Activated CD8-positive, alpha-beta memory T cell treated with anti-CD3 and anti-CD28 coated beads, Interleukin-2, amount 10 ng/mL, durations not matched to agents 7 days and 5 days (primary cell): ENCODE data around the gene C9orf40. TPM values are rescaled to one million over a fixed set of nuclear protein-coding genes. Genes with fewer than 3 reads are reported as not detected.

Experiments
- ATAC-seq: fragments of 150-1000 bp; cut with Tn5 transposase; one replicate; pipeline ENCODE4 v1.10.0; 2021; ENCODE audit warnings: moderate library complexity
- CTCF ChIA-PET: fragments of 350-600 bp; sonication (Branson Sonifier 250); formaldehyde crosslinking; loops from one replicate; lab custom pipeline; 2021; ENCODE audit warnings: antibody characterized with exemption; lab: Charles Lee
- DNase-seq: peaks from one replicate; pipeline ENCODE4 v3.0.0-alpha.2; 2020
- H3K27ac Mint-ChIP-seq: one replicate; pipeline ENCODE4 v1.8.0; 2021; ENCODE audit warnings: mild to moderate bottlenecking, mixed read lengths
- H3K27me3 Mint-ChIP-seq: one replicate; pipeline ENCODE4 v1.8.0; 2021; ENCODE audit warnings: mixed read lengths
- H3K36me3 Mint-ChIP-seq: one replicate; pipeline ENCODE4 v1.8.0; 2021; ENCODE audit warnings: mild to moderate bottlenecking, mixed read lengths
- H3K4me1 Mint-ChIP-seq: one replicate; pipeline ENCODE4 v1.8.0; 2021; ENCODE audit warnings: mixed read lengths
- H3K4me3 Mint-ChIP-seq: one replicate; pipeline ENCODE4 v1.8.0; 2021; ENCODE audit warnings: mild to moderate bottlenecking, moderate library complexity, mixed read lengths
- H3K9me3 Mint-ChIP-seq: one replicate; pipeline ENCODE4 v1.8.0; 2022; ENCODE audit warnings: low read depth, mixed read lengths
- total RNA-seq, 2 experiments: library from RNA; stranded (reverse); gene quantifications; one replicate each; pipeline ENCODE4 v1.2.3, GENCODE V29; 2021

Gene C9orf40
- total RNA-seq, 2 experiments from 2014 or later, result 19.0 to 25.5 TPM

GRCh38 chr9:74920944-74921626 lies 31.6 kb downstream of the C9orf40 start:
- Mint-ChIP-seq H3K27me3 (peaks cover 5% of the 10 kb centered on the region), H3K27ac (no peak overlapping the region), H3K4me3 (no peak overlapping the region), H3K4me1 (no peaks in the 10 kb centered on the region), H3K9me3 (no peaks in the 10 kb centered on the region), H3K36me3 (no peaks in the 10 kb centered on the region)
- ATAC-seq (no peak), DNase-seq (no peak)
- CTCF ChIA-PET, result no interaction called here

- peaks cover 5% of the 10 kb centered on the region for H3K27me3 Mint-ChIP-seq
- H3K36me3 Mint-ChIP-seq, result no peaks in the 10 kb centered on the region
- DNase-seq (no peak), ATAC-seq (no peak)
- CTCF ChIA-PET, result no interaction called here
- no peak overlapping the region for H3K4me3 Mint-ChIP-seq
- H3K9me3 Mint-ChIP-seq, result peaks cover 2% of the 10 kb centered on the region
- H3K4me1 Mint-ChIP-seq, result no peaks in the 10 kb centered on the region
- no peak overlapping the region for H3K27ac Mint-ChIP-seq
Measured at GRCh38 chr9:74910036-74910435, 42.7 kb downstream of the C9orf40 start.

- Mint-ChIP-seq H3K4me3 (no peak overlapping the region), H3K27me3 (peaks cover 5% of the 10 kb centered on the region), H3K27ac (no peak overlapping the region), H3K9me3 (peaks cover 2% of the 10 kb centered on the region), H3K36me3 (no peaks in the 10 kb centered on the region), H3K4me1 (no peaks in the 10 kb centered on the region)
- no peak for ATAC-seq
- DNase-seq, result no peak
- CTCF ChIA-PET, result no interaction called here
Measured at GRCh38 chr9:74908665-74909064, 44.0 kb downstream of the C9orf40 start.

- peaks cover 5% of the 10 kb centered on the region for H3K27me3 Mint-ChIP-seq
- ATAC-seq (no peak), DNase-seq (no peak)
- no peaks in the 10 kb centered on the region for H3K4me1 Mint-ChIP-seq
- H3K36me3 Mint-ChIP-seq, result no peaks in the 10 kb centered on the region
- no peak overlapping the region for H3K4me3 Mint-ChIP-seq
- H3K27ac Mint-ChIP-seq, result no peak overlapping the region
- peaks cover 2% of the 10 kb centered on the region for H3K9me3 Mint-ChIP-seq
- CTCF ChIA-PET, result interaction anchor here (0.7 kb wide), 1 partner anchor 324 kb away, joined by 3 read pairs; no protein-coding TSS in a partner anchor
Measured at GRCh38 chr9:74907085-74907484, 45.6 kb downstream of the C9orf40 start.

GRCh38 chr9:74901001-74901400 lies 51.7 kb downstream of the C9orf40 start:
- no peak for DNase-seq
- Mint-ChIP-seq H3K9me3 (no peaks in the 10 kb centered on the region), H3K4me3 (no peak overlapping the region), H3K36me3 (no peaks in the 10 kb centered on the region), H3K27me3 (peaks cover 10% of the 10 kb centered on the region), H3K27ac (no peak overlapping the region), H3K4me1 (no peaks in the 10 kb centered on the region)
- CTCF ChIA-PET, result no interaction called here
- no peak for ATAC-seq

Other genes with a start within 250 kb of the C9orf40 start
- not detected for gene TRPM6, start 65.0 kb downstream of the C9orf40 start, total RNA-seq
- 10 to 100 TPM; 31.3 to 36.1 TPM for gene CARNMT1, start 75.4 kb upstream of the C9orf40 start, total RNA-seq
- gene NMRK1, start 135.2 kb upstream of the C9orf40 start, total RNA-seq, result 10 to 100 TPM; 24.8 to 40.0 TPM
- gene OSTF1, start 135.6 kb upstream of the C9orf40 start, total RNA-seq, result 100 to 1,000 TPM; 149 to 198 TPM